HCT116 (cell line): ENCODE results near the gene ALDH3B1. TPM values are rescaled to one million over a fixed set of nuclear protein-coding genes. Genes with fewer than 3 reads are reported as not detected.

Experiments
- ATAC-seq: fragments of 200-7000 bp; cut with Tn5 transposase; 2 replicates; pipeline ENCODE4 v1.9.1; 2020; ENCODE audit warnings: mild to moderate bottlenecking, moderate library complexity
- BruUV-seq: library from RNA; stranded (reverse); fragments of 400-500 nt; replicated peaks from 2 replicates; lab custom pipeline; 2021; lab: Mats Ljungman, UMichigan
- CTCF ChIA-PET: fragments of 300-600 bp; sonication (Branson Sonifier 250); formaldehyde crosslinking; loops from one replicate; lab custom pipeline; 2021; ENCODE audit warnings: antibody characterized with exemption; lab: Charles Lee
- POLR2A ChIA-PET: fragments of 300-600, 350-600 bp; sonication (Branson Sonifier 250); formaldehyde crosslinking; loops from one replicate; lab custom pipeline; 2021; ENCODE audit warnings: antibody characterized with exemption; lab: Charles Lee
- RAD21 ChIA-PET, 2 experiments: fragments of 300-600 bp; sonication (Branson Sonifier 250); formaldehyde crosslinking; loops; one replicate each; lab custom pipeline; 2023; ENCODE audit warnings: low total read pairs in 2 of 2; ENCODE audit not compliant: uncharacterized antibody in 2 of 2, unreplicated experiment in 2 of 2, low non-redundant PET in 1 of 2; lab: Charles Lee
- DNase-seq: peaks from one replicate; pipeline ENCODE4 v3.0.0-alpha.2; 2010; ENCODE audit warnings: low read depth, low spot score
- H2AFZ ChIP-seq: fragments of 200-600 bp; shearing (Covaris generic), sonication (generic); 2 replicates; pipeline ENCODE4 v1.6.1; 2017; ENCODE audit warnings: low read depth, mixed run types, mixed read lengths, antibody characterized with exemption, low read length; ENCODE audit not compliant: poor library complexity, severe bottlenecking
- H3K27ac ChIP-seq: 2 replicates; pipeline ENCODE4 v1.5.1; 2012; ENCODE audit warnings: low read depth, low read length
- H3K27me3 ChIP-seq: fragments of 200-600 bp; sonication (generic); 2 replicates; pipeline ENCODE4 v1.6.1; 2016; ENCODE audit warnings: mixed run types, low read length, mixed read lengths; ENCODE audit not compliant: insufficient read depth
- H3K36me3 ChIP-seq, 2 experiments: fragments of 200-500 bp in 1 of 2; fragments of 200-600 bp in 1 of 2; sonication (Bioruptor generic) in 1 of 2; sonication (generic) in 1 of 2; 2 replicates each; pipeline versions ENCODE4 v1.5.1 to v1.6.1; 2014 to 2016; ENCODE audit warnings: low read length in 2 of 2, inconsistent platforms in 1 of 2, mixed read lengths in 1 of 2, mixed run types in 1 of 2; ENCODE audit not compliant: insufficient read depth in 2 of 2, control insufficient read depth in 1 of 2
- H3K4me1 ChIP-seq, 2 experiments: fragments of 200-600 bp in 1 of 2; sonication (generic) in 1 of 2; 2 replicates each; pipeline versions ENCODE4 v1.5.1 to v1.6.1; 2012 to 2017; ENCODE audit warnings: low read length in 2 of 2, inconsistent platforms in 1 of 2, mild to moderate bottlenecking in 1 of 2, mixed read lengths in 1 of 2, mixed run types in 1 of 2, moderate library complexity in 1 of 2; ENCODE audit not compliant: insufficient read depth in 2 of 2, control insufficient read depth in 1 of 2
- H3K4me2 ChIP-seq: fragments of 200-600 bp; sonication (generic); 2 replicates; pipeline ENCODE4 v1.6.1; 2017; ENCODE audit warnings: mixed run types, low read length, mixed read lengths
- H3K4me3 ChIP-seq, 2 experiments: fragments of 200-600 bp in 1 of 2; sonication (generic) in 1 of 2; replicated peaks in 1 of 2; 2 replicates each; pipeline ENCODE4 v1.5.1; 2011 to 2016; ENCODE audit warnings: low read length in 2 of 2, control low read depth in 1 of 2, low read depth in 1 of 2, mild to moderate bottlenecking in 1 of 2, mixed read lengths in 1 of 2, mixed run types in 1 of 2
- H3K79me2 ChIP-seq: fragments of 200-600 bp; sonication (generic); 2 replicates; pipeline ENCODE4 v1.6.1; 2017; ENCODE audit warnings: mild to moderate bottlenecking, mixed run types, low read length, moderate library complexity, mixed read lengths; ENCODE audit not compliant: insufficient read depth
- H3K9ac ChIP-seq: fragments of 200-600 bp; sonication (generic); 2 replicates; pipeline ENCODE4 v1.6.1; 2016; ENCODE audit warnings: low read length, mixed read lengths
- H3K9me2 ChIP-seq: fragments of 200-600 bp; sonication (generic), shearing (Covaris generic); 2 replicates; pipeline ENCODE4 v1.6.1; 2017; ENCODE audit warnings: mixed run types, mild to moderate bottlenecking, moderate library complexity; ENCODE audit not compliant: insufficient read depth
- H3K9me3 ChIP-seq, 2 experiments: fragments of 200-500 bp in 1 of 2; fragments of 200-600 bp in 1 of 2; sonication (Bioruptor generic) in 1 of 2; sonication (generic) in 1 of 2; 2 replicates each; pipeline ENCODE4 v1.6.1; 2014 to 2017; ENCODE audit warnings: low read length in 2 of 2, mixed read lengths in 2 of 2, inconsistent platforms in 1 of 2, low read depth in 1 of 2, mild to moderate bottlenecking in 1 of 2, mixed run types in 1 of 2, moderate library complexity in 1 of 2; ENCODE audit not compliant: control insufficient read depth in 1 of 2, insufficient read depth in 1 of 2
- H4K20me1 ChIP-seq: fragments of 200-600 bp; sonication (generic), shearing (Covaris generic); 2 replicates; pipeline ENCODE4 v1.6.1; 2017; ENCODE audit warnings: mixed run types, mild to moderate bottlenecking, moderate library complexity; ENCODE audit not compliant: insufficient read depth
- CBX3 ChIP-seq: IDR thresholded peaks from 2 replicates; pipeline ENCODE4 v1.6.1; 2012; ENCODE audit warnings: low read depth
- CEBPB ChIP-seq: IDR thresholded peaks from 2 replicates; pipeline ENCODE4 v1.6.1; 2012; ENCODE audit warnings: low read depth
- ELF1 ChIP-seq: IDR thresholded peaks from 2 replicates; pipeline ENCODE4 v1.6.1; 2012; ENCODE audit warnings: low read depth, borderline replicate concordance
- EZH2phosphoT487 ChIP-seq: fragments of 200-600 bp; IDR thresholded peaks from 2 replicates; pipeline ENCODE4 v1.6.1; 2018; ENCODE audit warnings: antibody characterized with exemption, borderline replicate concordance
- JUND ChIP-seq: IDR thresholded peaks from 2 replicates; pipeline ENCODE4 v1.6.1; 2012
- POLR2A ChIP-seq: IDR thresholded peaks from 2 replicates; pipeline ENCODE4 v1.7.0; 2011; ENCODE audit warnings: borderline replicate concordance; ENCODE audit not compliant: insufficient read depth, insufficient read length; ENCODE audit errors: extremely low read depth
- SP1 ChIP-seq: IDR thresholded peaks from 2 replicates; pipeline ENCODE4 v1.6.1; 2012; ENCODE audit warnings: low read depth
- SRF ChIP-seq: IDR thresholded peaks from 2 replicates; pipeline ENCODE4 v1.6.1; 2012; ENCODE audit warnings: low read depth
- TCF7L2 ChIP-seq: IDR thresholded peaks from 2 replicates; pipeline ENCODE4 v1.7.0; 2011; ENCODE audit warnings: borderline replicate concordance, inconsistent platforms; ENCODE audit not compliant: insufficient read depth, insufficient read length; ENCODE audit errors: extremely low read depth
- intact Hi-C: fragments of 100-400 bp; cut with micrococcal nuclease; formaldehyde crosslinking; loops from 2 replicates; pipeline ENCODE4 v1.10.0; 2022
- total RNA-seq: library from RNA; stranded (reverse); gene quantifications from one replicate; pipeline ENCODE4 v1.2.1, GENCODE V29; 2021; ENCODE audit not compliant: unreplicated experiment
- TF ChIP-seq, protein P1 (sequence below): IDR thresholded peaks from 2 replicates; pipeline ENCODE4 v1.6.1; 2012
- TF ChIP-seq, protein P2 (sequence below): IDR thresholded peaks from 2 replicates; pipeline ENCODE4 v1.6.1; 2012; ENCODE audit warnings: low read depth

The ALDH3B1 gene
- total RNA-seq, 1 experiment from 2014 or later = 25.5 TPM

DNA sequence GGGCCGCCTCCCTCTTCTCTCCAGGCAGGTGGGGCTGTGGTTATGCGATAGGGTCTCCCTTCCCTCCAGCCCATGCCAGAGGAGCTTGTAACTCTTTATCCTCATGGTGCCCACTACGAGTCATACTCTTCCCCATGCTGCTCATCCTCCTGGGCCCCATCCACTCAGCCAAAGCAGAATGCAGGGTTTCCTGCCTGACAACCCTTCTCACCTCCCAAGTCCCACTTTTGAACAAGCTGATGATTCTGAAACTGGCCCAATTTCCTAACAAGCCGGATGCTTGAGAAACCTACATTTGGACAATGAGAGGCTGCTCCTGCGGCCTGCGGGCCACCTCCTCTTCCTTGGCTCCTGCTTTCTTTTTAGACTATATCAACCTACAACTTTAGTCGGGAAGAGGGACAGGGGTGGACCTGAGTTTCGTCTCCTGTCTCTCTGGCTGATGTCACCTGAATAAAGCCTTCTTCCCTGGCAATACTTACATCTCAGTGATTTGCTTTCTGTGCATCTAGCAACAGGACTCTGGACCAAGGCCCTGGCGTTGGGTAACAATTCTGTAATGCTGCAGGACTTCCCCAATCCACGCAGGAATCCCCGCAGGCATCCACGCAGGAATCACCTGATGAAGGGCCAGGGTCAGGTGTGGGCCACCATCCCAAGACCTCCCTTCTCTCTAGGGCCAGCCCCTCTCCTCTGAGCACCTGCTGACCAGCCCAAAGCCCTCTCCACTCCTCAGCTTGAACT lies 18.8 kb downstream of the ALDH3B1 start:
- H3K4me1 ChIP-seq = peaks cover 37 to 68% of the 10 kb centered on the region in 2 experiments
- ChIA-PET POLR2A (interaction anchor here (0.6 to 1.9 kb wide), 4 partner anchors 10 to 399 kb away, joined by 3 to 6 read pairs (median 4); partner anchors contain the start of gene ALDH3B1), CTCF (no interaction called here), RAD21 (interaction anchor here in 1 of 2 experiments (0.7 kb wide), 1 partner anchor 20 kb away, joined by 3 read pairs; no protein-coding TSS in a partner anchor)
- H3K36me3 ChIP-seq = peaks cover 2 to 16% of the 10 kb centered on the region in 2 experiments; a peak in 2 of 4 replicates
- peak overlapping the region; percentile 84 for H3K4me2 ChIP-seq
- H3K9me2 ChIP-seq = no peaks in the 10 kb centered on the region
- H3K27me3 ChIP-seq = no peaks in the 10 kb centered on the region
- H3K79me2 ChIP-seq = peaks cover 30% of the 10 kb centered on the region
- DNase-seq (no peak), ATAC-seq (no peak)
- peak overlapping the region; percentile 94 for H3K9ac ChIP-seq
- H3K9me3 ChIP-seq = peaks cover 0 to 5% of the 10 kb centered on the region in 2 experiments; a peak in 1 of 4 replicates
- H4K20me1 ChIP-seq = no peaks in the 10 kb centered on the region
- no peak overlapping the region for H2AFZ ChIP-seq
- TF ChIP-seq EZH2phosphoT487 (no peak), CBX3 (no peak)
- TF ChIP-seq, all 23 proteins: peak for 0
- BruUV-seq = no TSS peak
- intact Hi-C loops = loop anchor here (5.0 kb wide), 1 partner anchor 178 kb away; no protein-coding TSS in a partner anchor
- Histone ChIP-seq H3K4me3 (peak overlapping the region in 1 of 2 experiments; percentile 86; a peak in 1 of 4 replicates), H3K27ac (peak overlapping the region; percentile 80)

DNA sequence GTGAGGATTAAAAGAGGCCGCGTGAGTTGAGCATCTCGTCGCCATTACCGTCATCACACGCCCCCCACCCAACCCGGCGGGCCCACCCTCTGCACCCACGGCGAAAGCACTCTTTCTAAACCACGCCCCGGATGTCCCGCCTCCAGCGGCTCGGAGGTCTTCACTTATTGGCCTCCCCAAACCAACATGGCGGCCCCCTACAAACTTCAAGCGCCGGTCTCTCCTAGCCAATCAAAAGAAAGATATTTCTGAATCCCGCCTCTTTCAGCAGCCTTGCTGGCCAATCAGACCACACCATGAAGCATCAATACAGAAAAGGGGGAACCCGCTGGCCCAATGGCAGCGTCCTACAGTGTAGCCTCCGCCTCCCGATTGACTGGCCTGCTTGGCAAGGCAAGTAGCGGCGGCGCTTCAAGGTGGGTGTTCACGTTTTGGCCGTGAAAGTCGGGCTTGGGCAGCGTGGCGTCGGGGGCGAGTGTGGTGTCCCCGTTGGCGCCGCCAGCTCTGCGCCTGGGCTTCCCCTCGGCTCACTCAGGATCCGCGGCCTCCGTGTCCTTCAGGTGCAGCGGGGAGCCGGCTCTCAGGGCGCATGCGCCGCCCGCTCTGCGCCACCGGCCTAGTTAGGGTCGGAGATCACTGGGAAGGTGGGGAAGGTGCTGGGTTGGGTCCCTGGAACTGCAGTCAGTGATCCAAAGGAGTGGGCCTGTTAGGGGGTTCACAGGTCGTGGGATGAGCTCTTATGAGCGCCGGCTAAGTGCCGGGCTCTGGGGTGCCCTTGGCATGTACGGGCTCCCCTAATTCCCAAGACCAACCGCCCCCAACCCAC lies 20.4 kb downstream of the ALDH3B1 start, which contains the start of gene NDUFS8:
TSS of gene NDUFS8 (plus strand) at position 364 of the 826 bp plus-strand sequence. CDS start 1,471 bp downstream, outside the sequence.
- Histone ChIP-seq H4K20me1 (no peaks in the 10 kb centered on the region), H3K27me3 (no peaks in the 10 kb centered on the region), H3K4me2 (peak within 1 kb of the TSS; percentile 84), H3K79me2 (peaks cover 33% of the 10 kb centered on the region), H3K27ac (peak within 1 kb of the TSS; percentile 81), H3K4me1 (peaks cover 37 to 59% of the 10 kb centered on the region in 2 experiments), H2AFZ (no peak within 1 kb of the TSS), H3K36me3 (peaks cover 4 to 20% of the 10 kb centered on the region in 2 experiments; a peak in 2 of 4 replicates), H3K9me3 (peaks cover 0 to 5% of the 10 kb centered on the region in 2 experiments; a peak in 1 of 4 replicates), H3K4me3 (peak within 1 kb of the TSS; percentile 86 to 97), H3K9me2 (no peaks in the 10 kb centered on the region), H3K9ac (peak within 1 kb of the TSS; percentile 94)
- CTCF ChIA-PET = no interaction called here
- POLR2A ChIA-PET = interaction anchor here (0.7 to 1.4 kb wide), 3 partner anchors 12 to 1919 kb away, joined by 3 to 5 read pairs (median 3); no protein-coding TSS in a partner anchor
- BruUV-seq = no TSS peak
- DNase-seq = peak; percentile 99
- RAD21 ChIA-PET = no interaction called here
- ATAC-seq = peak; percentile 89
- intact Hi-C loops = loop anchor here (10.0 kb wide), 1 partner anchor 94 kb away; the partner anchor contains the start of gene CHKA
- TF ChIP-seq, protein P1, sequence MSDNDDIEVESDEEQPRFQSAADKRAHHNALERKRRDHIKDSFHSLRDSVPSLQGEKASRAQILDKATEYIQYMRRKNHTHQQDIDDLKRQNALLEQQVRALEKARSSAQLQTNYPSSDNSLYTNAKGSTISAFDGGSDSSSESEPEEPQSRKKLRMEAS = no peak
- TF ChIP-seq TCF7L2 (peak; percentile 74), CBX3 (no peak), POLR2A (peak; percentile 71), SP1 (no peak), CEBPB (no peak), SRF (no peak), ELF1 (no peak), JUND (no peak)
- TF ChIP-seq, protein P2, sequence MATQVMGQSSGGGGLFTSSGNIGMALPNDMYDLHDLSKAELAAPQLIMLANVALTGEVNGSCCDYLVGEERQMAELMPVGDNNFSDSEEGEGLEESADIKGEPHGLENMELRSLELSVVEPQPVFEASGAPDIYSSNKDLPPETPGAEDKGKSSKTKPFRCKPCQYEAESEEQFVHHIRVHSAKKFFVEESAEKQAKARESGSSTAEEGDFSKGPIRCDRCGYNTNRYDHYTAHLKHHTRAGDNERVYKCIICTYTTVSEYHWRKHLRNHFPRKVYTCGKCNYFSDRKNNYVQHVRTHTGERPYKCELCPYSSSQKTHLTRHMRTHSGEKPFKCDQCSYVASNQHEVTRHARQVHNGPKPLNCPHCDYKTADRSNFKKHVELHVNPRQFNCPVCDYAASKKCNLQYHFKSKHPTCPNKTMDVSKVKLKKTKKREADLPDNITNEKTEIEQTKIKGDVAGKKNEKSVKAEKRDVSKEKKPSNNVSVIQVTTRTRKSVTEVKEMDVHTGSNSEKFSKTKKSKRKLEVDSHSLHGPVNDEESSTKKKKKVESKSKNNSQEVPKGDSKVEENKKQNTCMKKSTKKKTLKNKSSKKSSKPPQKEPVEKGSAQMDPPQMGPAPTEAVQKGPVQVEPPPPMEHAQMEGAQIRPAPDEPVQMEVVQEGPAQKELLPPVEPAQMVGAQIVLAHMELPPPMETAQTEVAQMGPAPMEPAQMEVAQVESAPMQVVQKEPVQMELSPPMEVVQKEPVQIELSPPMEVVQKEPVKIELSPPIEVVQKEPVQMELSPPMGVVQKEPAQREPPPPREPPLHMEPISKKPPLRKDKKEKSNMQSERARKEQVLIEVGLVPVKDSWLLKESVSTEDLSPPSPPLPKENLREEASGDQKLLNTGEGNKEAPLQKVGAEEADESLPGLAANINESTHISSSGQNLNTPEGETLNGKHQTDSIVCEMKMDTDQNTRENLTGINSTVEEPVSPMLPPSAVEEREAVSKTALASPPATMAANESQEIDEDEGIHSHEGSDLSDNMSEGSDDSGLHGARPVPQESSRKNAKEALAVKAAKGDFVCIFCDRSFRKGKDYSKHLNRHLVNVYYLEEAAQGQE = no peak
